ENCODE results near the gene LY6G6C.

LY6G6C gene

GRCh38 chr6:31758281-31758680 lies 36.7 kb upstream of the LY6G6C start:
- no peak for DNase-seq (ENCODE audit: low spot score)

GRCh38 chr6:31752739-31753319 lies 31.3 kb upstream of the LY6G6C start:
- TF ChIP-seq CTCF (IDR thresholded peaks at IDR 0.05; ENCODE audit: extremely low read depth, missing control alignments): no peak
- no peak for DNase-seq (ENCODE audit: low spot score)

More at GRCh38 chr6:31758281-31758680, 36.7 kb upstream of the LY6G6C start:
- TF ChIP-seq CTCF (IDR thresholded peaks at IDR 0.05; ENCODE audit: extremely low read depth, missing control alignments): no peak

- no peak for TF ChIP-seq CTCF (IDR thresholded peaks at IDR 0.05; ENCODE audit: extremely low read depth, missing control alignments)
- no peak for DNase-seq (ENCODE audit: low spot score)
Observed at GRCh38 chr6:31750411-31751022, 29.0 kb upstream of the LY6G6C start.

GRCh38 chr6:31749301-31750036 lies 27.9 kb upstream of the LY6G6C start:
- no peak for DNase-seq (ENCODE audit: low spot score)
- TF ChIP-seq CTCF (IDR thresholded peaks at IDR 0.05; ENCODE audit: extremely low read depth, missing control alignments): no peak

GRCh38 chr6:31744422-31744821 lies 22.9 kb upstream of the LY6G6C start:
- DNase-seq (ENCODE audit: low spot score): no peak
- no peak for TF ChIP-seq CTCF (IDR thresholded peaks at IDR 0.05; ENCODE audit: extremely low read depth, missing control alignments)

GRCh38 chr6:31742894-31743293 lies 21.3 kb upstream of the LY6G6C start:
- TF ChIP-seq CTCF (IDR thresholded peaks at IDR 0.05; ENCODE audit: extremely low read depth, missing control alignments): no peak
- no peak for DNase-seq (ENCODE audit: low spot score)

- no peak for DNase-seq (ENCODE audit: low spot score)
- TF ChIP-seq CTCF (IDR thresholded peaks at IDR 0.05; ENCODE audit: extremely low read depth, missing control alignments): no peak
Observed at GRCh38 chr6:31741815-31742214, 20.3 kb upstream of the LY6G6C start.
